MM.1S (cell line): ENCODE data around the gene NSF.

Experiments used
- EZH2 ChIP-seq: fragments of 300-600 bp; sonication (generic); optimal IDR thresholded peaks from 2 replicates; pipeline ENCODE3; 2017; ENCODE audit warnings: low read depth, mild to moderate bottlenecking, antibody characterized with exemption, low read length, mixed read lengths
- EZH2phosphoT487 ChIP-seq: fragments of 300-600 bp; sonication (generic); IDR thresholded peaks from 2 replicates; pipeline ENCODE4 v1.6.1; 2018; ENCODE audit warnings: antibody characterized with exemption, low read length
- TF ChIP-seq, protein P1 (sequence below): fragments of 300-600 bp; sonication (generic); IDR thresholded peaks from 2 replicates; pipeline ENCODE4 v1.5.1; 2016; ENCODE audit warnings: antibody characterized with exemption, low read length, mixed read lengths

DNA sequence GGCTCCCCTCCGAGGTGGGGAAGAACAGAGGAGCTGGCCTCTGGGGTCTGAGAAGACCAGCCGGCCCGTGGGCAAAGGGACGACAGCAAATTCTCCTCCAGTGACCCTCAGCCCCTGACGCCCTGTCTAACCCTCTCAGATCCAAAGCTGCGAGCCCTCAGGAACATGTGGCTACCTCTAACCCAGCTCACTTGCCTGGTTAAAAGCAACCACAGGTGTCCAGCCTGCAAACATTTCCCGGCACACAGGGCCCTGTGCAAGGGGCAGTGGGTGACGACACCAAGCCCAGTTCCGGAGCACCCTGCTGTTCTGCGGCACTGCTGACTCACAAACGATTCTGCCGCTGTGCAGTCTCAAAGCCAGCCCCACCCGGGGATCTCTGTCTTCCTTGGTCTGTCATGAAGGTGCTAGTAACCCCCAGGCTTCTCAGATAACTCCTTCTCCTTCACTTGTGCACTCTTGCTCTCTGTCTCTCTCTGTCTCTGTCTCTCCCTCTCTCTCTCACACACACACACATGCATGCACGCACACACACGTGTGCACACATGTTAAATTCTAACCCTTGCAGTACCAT is 205.0 kb downstream of the NSF start:
- TF ChIP-seq, protein P1, sequence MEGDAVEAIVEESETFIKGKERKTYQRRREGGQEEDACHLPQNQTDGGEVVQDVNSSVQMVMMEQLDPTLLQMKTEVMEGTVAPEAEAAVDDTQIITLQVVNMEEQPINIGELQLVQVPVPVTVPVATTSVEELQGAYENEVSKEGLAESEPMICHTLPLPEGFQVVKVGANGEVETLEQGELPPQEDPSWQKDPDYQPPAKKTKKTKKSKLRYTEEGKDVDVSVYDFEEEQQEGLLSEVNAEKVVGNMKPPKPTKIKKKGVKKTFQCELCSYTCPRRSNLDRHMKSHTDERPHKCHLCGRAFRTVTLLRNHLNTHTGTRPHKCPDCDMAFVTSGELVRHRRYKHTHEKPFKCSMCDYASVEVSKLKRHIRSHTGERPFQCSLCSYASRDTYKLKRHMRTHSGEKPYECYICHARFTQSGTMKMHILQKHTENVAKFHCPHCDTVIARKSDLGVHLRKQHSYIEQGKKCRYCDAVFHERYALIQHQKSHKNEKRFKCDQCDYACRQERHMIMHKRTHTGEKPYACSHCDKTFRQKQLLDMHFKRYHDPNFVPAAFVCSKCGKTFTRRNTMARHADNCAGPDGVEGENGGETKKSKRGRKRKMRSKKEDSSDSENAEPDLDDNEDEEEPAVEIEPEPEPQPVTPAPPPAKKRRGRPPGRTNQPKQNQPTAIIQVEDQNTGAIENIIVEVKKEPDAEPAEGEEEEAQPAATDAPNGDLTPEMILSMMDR, result no peak
- TF ChIP-seq EZH2 (no peak), EZH2phosphoT487 (no peak)
